EL (cell line): ENCODE results near the gene CUEDC1.

Experiments used
- DNase-seq: peaks from one replicate; pipeline ENCODE4 v3.0.0-alpha.2; 2016

The CUEDC1 gene

DNA sequence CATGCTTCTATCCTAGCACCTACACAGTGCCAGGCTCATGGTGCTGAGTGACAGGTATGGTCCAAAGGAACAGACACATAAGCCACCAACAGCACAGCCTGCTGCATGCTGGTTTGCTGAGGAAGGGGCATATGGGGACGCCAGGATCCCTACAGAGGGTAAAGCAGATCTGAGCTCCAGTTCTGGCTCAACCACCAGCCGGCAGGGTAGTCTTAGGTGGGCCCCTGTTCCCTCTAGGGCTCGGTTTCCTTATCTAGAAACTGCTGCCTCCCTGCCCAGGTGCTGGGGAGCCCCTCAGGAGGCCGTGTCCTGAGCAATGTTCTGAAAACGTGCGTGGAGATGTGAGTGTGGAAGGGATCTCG, 81.2 kb downstream of the CUEDC1 start:
- no peak for DNase-seq

DNA sequence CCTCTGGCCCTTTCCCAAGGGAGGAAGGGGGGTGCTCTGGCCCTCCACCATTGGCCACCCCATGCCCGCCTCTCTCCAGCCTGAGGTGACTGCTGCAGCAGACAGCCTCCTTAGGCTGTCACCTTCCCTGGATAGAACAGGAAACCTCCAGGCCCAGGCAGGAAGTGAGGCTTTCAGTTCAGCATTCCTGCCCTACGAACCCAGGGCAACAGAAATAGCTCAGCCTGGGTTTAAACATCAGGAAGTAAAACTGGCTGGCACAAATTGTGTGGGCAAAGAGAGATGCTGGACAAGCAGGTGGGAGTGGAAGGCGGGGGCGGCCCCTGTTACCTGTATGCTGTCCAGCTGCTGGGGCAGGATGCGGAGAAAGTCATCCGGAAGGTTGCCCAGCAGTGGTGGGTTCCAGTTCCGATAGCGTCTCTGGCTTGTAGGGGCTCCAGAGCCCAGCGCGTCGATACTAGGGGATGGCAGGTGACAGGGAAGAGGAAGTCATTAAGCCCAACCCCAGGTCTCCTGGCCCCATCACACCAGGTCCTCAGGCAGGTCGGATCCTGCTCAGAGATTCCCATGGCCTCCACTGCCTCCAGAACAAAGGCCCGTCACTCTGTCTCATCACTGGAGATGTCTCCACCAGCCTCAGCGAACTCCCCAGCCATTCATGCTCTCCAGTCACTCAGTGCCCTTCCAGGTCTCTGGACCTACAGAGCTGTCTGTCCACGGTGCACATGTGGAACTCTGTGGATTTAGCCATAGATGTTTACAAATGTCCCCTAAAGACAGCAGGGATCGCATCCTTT, 81.8 kb downstream of the CUEDC1 start:
- DNase-seq: peak; percentile 49

DNA sequence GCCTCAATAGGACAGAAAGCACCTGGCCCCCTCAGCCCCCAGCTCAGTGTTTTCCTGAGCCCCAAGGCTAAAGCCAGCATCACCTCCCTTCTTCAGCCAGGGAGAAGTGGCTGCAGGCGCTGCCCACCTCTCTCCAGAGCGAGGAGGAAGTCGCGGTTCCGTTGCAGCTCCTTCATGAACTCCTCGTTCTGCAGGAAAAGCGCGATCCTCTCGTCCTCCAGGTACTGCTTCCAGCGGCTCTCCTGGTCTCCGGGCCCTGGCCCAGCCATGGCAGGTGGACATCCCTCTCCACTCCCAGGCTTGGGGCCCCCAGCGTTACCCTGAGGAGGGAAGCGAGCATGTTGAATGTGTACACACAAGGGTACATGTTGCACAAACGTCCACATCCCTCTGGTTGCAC, 82.7 kb downstream of the CUEDC1 start:
- DNase-seq: no peak

DNA sequence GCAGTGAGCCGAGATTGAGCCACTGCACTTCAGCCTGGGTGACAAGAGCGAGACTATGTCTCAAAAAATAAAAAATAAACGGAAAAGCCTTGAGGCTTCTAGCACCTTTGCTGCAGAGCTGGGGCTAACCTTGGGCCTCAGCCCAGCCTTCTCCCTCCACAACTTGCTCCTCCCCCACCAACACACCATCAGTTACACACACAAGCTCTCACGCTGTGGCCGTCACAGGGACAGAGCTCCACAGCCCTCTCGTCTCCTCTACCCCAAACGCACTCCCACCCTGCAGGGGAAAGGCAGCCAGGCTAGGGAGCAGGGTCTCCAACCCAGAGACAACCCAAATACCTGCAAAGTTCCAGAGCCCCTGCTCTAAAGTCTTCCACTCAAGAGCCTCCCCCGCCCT, 83.3 kb downstream of the CUEDC1 start:
- no peak for DNase-seq

DNA sequence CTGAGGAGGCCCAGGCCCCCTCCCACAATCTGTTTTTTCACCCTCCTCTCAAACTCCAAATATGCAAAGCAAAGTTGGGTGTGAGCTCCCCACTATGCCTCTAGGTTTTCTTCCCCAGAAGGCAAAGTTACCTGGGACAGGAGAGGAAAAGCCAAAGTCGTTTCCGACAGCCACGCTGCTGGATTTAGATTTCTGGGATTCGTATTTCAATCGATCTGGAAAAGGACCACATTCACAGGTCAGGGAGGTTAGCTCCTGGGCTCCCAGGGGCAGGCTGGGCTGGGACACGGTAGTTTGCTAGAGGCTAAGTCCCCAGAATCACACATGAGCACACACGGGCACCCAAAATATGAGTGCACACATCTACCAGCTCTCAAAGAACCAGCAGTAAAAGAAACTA, 84.1 kb downstream of the CUEDC1 start:
- no peak for DNase-seq

DNA sequence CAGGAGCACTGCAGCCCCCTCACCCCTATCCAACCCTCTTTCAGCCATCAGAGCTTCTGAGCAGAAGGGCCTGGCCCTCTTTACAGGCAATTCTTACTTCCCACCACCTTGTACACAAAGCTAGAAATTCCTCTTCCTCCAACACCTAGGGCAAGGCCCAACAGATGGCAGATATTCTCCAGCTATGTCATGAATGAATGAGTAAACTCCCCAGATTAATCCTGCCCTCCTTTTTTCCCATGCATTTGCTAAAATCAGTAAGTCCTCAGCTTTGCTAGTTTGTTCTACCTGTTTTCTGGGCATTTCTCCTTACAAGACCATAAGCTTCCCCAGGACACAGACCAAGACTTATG, 85.0 kb downstream of the CUEDC1 start:
- peak; percentile 48 for DNase-seq

DNA sequence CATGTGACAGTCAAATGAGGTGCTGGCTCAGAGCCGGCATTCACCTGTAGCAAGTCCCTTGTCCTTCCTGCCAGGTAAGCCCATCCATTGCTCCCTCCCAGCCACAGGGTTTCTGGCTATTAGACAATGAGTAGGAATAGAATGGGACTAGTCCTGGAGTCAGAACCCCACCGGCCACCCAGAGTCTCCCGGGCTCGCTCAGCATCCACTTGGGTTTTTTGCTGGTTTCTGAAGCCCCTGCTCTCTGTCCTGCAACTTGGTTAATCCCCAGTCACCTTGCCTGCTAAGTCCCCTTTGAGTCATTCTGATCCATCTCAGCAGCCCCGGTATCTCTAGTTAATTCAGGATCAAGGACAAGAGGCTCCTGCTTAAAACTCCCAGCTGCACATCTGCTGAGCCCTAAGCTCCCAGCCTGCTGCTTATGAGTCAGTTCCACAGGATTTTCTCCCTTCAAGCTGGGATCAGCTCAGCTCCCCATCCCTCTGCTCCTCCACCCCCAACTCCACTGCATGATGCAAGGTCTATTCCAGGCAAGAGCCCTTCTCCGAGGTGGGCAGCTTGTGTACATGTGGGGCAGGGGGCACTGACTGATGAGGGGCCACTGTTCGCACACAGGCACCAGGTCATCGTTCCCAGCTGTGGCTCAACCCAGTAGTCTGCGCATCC, 85.5 kb downstream of the CUEDC1 start:
- DNase-seq: peak; percentile 91

DNA sequence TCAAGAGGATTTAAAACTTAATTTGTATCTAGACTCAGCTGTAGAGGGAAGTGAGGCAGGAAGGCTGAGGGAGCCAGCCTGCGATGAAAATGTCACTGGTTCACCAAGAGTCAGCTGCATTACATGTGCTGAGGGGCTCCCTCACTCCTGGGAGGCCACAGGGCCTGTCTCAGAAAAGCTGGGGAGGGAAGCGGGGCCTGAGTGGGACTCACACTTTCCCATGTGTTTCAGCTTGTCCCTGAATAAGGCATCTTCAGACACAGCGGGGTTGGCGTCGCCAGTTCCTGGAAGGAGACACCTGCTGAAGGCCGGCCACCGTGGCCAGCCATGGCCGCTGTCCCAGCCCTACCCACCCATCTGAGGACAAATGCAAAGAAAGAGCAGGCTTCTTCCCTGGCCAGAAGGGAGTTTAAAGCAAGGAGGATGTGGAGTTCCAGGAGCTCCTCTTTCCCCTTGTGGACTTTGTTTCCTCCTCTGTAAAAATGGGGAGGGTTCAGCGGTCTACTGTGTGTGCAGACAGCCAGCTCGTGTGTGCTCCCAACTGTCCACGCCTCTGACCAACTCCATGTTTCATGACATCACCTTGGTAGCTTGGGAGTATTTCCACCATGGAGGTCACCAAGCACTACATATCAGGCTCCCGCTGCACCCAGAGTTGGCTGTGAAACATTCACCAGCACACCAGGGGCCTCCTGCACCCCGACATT, 86.1 kb downstream of the CUEDC1 start:
- no peak for DNase-seq

DNA sequence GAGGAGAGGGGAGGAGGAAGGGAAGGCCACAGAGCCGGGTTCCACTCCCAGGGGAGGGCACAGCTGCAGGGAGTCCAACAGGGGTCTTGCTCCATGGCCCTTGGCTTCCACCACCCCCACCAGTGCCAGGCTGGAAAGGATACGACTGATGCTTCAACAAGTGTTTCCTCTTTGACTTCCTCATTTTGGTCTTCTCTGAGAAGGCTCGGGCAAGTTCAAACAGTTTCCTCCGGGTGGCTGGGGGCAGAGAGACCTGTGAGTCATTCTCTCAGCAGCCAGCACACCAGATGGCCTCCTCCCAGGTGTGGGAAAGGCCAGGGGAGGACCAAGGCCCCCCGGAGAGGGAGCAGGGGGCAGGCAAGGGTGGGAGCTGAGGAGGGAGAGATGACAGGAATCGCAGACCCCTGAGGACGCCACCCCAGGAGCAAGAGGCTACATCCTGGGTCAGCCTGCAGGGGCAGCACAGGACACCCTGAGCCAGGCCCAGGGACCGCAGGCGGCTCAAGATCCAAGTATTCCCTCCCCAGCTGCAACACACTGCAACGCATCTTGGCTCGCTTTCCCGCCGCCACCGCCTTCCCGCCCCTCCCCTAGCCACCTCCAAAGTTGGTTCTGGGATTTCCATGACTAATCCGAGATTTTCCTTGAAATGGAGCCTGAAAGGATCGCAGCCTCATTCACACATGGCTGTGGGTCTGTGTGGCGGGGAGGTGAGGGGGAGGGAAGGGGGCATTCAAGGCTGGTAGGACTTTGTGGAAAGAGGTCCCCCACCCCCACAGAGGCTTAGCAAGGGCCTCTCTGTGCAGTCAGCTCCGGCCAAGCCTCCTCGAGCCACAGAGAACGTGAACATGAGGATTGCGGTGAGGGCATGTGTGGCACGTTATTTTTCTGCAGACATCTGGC, 87.0 kb downstream of the CUEDC1 start:
- DNase-seq: peak; percentile 95

DNA sequence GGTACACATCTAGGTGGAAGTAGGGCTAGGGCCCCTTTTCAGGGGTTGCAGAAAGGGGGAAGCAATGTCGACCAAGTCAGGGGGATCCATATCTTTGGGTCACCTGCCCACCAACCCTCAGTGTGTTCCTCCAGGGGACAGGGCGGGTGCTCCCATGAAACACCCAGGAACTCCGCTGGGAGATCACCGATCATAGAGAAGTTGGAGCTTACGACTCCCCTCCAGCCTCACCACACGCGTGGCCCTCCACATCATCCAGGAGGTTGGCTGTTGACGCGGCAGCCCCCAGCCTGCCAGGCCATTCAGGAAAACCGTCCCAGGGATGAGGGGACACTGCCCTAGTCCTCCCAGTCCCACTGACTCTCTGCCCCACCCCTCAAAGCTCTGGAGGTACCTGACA, 88.1 kb downstream of the CUEDC1 start:
- DNase-seq: no peak

DNA sequence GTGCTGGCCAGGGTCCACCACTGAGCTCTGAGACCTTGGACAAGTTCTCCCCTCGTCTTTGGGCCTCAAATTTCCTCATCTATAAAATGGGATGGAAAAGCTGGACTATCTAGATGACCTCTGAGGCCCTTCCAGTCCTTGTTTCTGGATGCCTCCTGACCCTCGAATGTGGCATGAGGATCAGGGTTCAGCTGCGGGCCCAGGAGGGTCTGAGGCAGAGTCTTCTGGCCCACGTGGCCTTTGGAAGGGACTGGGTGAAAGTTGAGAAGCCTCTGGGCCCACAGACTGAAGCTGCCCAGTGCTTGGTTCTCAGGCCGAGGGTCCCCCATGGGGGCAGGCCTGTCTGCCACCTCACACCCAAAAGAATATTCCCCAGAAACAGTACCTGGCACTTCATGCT, 88.5 kb downstream of the CUEDC1 start:
- no peak for DNase-seq

DNA sequence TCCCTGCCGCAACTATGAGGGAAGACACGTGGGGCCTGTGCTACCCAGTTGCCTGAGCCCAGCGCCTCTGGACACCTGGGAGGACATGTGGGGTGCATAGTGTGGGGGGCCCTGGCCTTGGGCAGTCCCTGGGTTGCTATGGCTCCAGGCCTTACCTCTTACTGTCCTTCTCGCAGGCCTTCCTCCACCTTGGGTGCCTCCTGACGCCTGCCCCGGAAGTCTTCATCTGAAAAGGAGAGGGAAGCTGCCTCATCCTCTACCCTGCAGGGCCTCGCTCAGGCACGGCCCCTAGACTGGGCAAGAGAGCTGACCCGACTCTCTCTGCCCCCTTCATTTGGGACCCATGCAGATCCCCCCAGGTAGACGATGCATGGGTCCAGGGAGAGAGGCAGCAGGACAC, 88.9 kb downstream of the CUEDC1 start:
- DNase-seq: no peak

DNA sequence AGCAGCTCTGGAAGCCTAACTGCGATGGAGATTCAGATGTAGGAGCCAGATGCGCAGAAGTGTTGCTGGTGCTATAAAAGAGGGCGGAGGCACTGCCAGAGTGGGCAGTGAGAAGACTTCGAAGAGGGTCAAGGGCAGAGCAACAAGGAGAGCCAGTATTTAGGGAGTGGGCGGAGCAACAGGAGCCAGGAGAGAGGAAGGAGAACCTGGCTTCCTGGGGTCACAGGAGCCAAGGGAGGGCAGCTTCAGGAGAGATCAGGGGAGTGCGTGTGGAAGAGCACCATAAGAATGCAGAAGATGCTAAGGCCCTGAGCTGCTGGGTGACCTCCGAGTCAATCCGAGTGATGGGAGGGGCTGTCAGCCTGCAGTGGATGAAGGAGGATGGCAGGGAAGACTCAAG, 90.9 kb downstream of the CUEDC1 start:
- no peak for DNase-seq

DNA sequence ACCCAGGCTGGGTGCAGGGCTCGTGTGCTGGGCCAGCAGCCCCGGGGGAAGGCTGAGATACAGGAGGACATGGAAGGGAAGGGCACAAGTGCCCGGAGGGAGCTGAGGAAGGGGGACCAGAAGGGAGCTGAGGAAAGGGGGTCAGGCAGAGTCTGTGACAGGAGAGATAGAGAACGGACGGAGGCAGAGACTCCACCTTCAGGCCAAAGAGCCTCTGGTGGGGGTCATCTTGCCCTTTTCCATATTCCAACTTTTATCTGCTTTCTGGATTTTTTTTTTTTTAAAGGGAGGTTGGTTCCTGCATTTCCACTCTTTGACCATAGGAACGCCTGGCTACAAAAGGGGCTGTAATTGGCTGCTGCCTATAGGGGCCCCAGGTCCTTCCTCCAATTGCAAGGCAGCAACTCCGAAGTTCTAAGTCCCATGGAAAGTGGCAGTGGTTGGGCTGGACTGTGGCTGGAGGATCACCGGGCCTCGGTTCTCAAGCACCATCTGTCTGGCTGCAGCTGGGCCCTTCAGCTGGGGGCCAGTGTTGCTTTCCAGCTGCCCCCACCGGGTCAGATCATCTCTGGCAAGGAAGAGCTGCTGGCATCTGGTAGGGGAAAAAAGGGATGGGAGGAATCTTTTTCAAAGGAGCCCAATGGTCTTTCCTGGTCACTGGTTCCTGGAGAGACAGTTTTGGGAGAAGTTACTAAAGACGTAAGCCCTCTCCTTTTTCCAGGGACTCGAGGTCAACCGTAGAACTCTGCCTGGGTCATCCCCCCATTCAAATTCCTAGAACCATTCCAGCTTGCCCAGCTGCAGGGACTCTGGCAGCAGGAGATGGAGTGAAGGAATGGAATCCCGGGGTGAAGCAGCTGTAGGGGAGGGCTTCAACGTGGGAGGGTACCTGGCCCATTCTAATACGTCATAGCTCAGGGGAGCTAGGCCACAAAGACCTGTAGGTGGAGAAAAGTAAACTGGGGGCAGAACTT, 92.2 kb downstream of the CUEDC1 start:
- DNase-seq: no peak

DNA sequence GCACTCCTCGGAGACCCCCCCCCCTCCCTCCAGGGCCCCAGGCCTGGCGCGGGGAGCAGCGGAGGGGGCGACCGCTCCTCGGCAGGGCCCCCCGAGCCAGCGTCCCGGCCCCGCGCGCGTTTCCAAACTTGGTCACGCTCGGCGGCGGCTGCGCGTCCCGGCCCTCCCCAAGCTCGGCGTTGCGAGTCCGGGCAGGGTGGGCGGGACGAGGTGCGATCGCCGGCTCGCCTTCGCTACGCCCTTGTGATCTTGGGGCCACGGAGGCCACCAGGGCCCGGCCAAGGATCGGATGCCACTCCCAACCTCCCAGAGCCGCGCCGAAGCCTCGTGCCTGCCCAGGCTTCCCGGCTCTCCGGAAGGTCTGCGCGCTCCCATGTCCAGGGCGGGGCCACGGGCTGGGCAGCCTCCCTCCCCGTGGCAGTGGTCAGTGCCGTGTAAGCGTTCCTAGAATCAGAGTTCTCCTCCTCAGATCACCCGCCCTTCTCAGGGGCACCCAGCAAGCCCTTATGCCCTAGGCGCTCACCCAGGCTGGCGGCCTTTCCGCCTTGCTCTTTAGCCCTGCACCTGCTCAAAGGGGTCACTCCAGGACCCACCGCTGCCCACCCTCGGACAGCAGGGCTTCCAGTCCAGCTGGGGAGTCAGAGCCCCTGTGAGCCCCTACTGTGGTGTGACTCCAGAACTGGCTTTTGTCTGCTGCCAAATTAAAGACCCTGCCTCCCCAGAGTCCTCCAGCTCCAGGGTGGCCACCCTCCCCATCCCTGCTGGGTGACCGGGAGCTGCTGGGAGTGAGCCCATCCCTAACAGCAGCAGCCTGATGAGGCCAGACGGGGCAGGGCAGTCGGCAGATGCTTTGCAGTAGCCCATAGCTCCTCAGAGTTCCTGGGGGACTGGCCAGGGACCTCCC, 93.2 kb downstream of the CUEDC1 start:
- DNase-seq: peak; percentile 61

DNA sequence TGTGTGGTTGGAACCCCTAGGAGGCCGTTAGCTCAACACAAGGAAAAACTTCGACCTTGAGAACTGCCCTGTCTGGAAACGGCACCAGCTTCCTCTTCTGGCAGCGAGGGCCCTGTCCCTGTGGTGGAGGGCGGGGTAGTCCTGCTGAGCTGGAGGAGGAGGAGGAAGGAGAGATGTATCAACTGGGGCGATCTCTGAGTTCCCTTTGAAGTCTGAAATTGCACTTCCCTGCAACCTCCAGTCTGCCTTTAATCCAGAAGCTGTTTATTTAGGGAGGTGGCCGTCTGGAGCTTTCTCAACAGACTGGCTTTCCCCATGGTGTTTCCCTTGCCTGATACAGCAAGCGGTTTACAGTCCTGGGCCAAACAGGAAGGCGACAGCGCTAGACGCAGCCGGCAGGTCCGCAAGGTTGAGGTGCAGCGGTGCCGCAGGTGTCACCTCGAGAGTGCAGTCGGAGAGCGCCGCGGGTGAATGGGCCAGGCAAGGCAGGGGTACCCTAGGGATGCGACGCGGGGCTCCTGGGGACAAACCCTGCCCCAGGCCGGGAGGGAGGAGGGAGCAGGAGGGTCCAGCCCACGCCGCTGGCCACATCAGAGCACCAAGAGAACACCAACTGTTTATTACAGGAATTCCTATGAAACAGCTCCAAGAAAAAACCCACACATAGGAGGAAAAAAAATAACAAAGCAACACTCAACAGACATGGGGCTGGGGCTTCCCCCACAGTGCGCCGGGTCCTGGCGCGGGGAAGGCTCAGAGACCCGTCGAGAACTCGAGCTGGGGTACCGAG, 94.0 kb downstream of the CUEDC1 start:
- no peak for DNase-seq

DNA sequence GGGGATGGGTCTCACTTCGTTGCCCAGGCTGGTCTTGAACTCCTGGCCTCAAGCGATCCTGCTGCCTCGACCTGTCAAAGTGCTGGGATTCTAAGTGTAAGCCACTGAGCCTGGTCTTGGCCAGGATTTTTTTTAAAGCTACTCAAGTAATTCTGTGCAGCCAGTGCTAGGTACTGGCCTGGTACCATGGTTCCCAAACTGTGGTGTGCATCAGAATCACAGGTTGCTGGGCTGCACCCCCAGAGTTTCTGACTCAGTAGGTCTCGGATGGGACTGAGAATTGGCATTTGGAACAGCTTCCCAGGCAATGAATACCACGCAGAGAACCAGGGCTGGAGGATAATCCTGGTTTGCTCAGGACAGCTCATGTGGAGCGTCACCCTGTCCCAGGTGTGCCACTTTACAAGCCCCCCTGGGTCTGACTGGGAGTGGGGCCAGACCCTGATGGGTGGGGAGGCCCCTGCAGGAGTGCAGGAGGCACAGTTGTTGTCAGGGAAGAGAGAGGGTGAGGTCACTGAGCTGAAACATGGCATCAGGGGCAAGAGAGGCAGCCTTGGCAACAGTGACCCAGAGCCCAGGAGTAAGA, 94.7 kb downstream of the CUEDC1 start:
- no peak for DNase-seq

DNA sequence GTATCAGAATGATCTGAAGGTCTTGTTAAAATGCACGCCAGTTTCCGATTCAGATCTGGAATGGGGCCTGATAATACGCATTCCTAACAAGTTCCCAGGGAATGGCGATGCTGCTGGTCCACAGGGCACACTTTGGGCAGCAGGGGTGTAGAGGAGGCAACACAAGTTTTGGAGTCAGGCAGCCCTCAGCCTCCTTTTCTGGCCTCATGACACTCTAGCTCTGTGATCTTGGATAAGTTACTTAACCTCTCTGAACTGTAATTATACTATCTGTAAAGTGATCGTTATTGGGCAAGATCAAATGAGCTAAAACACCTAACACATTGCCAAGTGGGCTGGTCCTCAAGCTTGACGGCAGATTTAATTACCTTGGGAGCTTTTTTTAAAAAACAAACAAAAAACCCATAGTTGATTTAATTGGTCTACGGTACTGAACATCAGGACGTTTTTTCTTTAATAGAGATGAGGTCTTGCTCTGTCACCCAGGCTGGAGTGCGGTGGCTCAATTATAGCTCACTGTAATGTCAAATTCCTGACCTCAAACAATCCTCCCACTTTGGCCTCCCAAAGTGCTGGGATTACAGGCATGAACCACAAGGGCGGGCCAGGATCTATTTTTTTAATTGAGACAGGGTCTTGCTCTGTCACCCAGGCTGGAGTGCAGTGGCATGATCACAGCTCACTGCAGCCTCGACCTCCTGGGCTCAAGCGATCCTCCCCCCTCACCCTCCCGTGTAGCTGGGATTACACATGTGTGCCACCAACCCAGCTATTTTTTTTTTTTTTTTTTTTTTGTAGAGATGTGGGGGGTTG, 95.4 kb downstream of the CUEDC1 start:
- DNase-seq: no peak

DNA sequence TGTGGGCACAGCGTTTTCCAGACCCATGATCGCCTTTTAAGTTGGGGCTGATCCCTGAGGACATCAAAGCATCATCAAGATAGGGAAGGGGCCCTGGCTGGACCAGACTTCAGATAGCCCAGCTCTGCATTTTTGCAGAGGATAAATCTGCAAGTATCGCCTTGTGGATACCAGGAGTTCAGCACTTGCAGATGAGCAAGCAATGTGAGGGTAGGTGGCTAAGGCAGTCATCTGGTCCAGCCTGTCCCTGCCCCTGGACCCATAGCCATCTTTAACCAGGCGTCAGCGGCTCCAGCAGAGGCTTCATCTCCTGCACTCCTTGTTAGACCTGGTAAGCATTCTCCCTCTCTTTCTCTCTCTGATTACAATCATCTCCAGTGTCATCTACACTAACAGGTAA, 96.4 kb downstream of the CUEDC1 start:
- DNase-seq: no peak
